KMS-11 (cell line): ENCODE measurements around the gene DPH2.

Experiments
- H2AFZ ChIP-seq: fragments of 200-600 bp; sonication (generic); 2 replicates; pipeline ENCODE4 v1.6.1; 2016; ENCODE audit warnings: antibody characterized with exemption, mixed run types, low read depth
- H3K27ac ChIP-seq: fragments of 200-600 bp; sonication (generic); 2 replicates; pipeline ENCODE4 v1.6.1; 2016; ENCODE audit warnings: mild to moderate bottlenecking, mixed run types
- H3K27me3 ChIP-seq: fragments of 200-600 bp; sonication (generic); 2 replicates; pipeline ENCODE4 v1.6.1; 2017; ENCODE audit warnings: mild to moderate bottlenecking, low read depth, mixed run types, moderate library complexity; ENCODE audit not compliant: insufficient read depth
- H3K36me3 ChIP-seq: fragments of 200-600 bp; sonication (generic); 2 replicates; pipeline ENCODE4 v1.6.1; 2017; ENCODE audit warnings: mild to moderate bottlenecking, mixed run types; ENCODE audit not compliant: insufficient read depth
- H3K4me1 ChIP-seq: fragments of 200-600 bp; sonication (generic); 2 replicates; pipeline ENCODE4 v1.6.1; 2016; ENCODE audit warnings: mild to moderate bottlenecking, low read depth, mixed run types; ENCODE audit not compliant: poor library complexity, severe bottlenecking
- H3K4me2 ChIP-seq: fragments of 200-600 bp; sonication (generic); 2 replicates; pipeline ENCODE4 v1.7.0; 2016; ENCODE audit warnings: mild to moderate bottlenecking, mixed run types
- H3K4me3 ChIP-seq: fragments of 200-600 bp; sonication (generic); IDR thresholded peaks from 2 replicates; pipeline ENCODE4 v1.6.1; 2017; ENCODE audit warnings: low read depth, low read length, mixed read lengths; ENCODE audit not compliant: insufficient read depth
- H3K79me2 ChIP-seq: fragments of 200-600 bp; sonication (generic); 2 replicates; pipeline ENCODE4 v1.6.1; 2016; ENCODE audit warnings: low read depth, mixed run types; ENCODE audit not compliant: insufficient read depth
- H3K9ac ChIP-seq: fragments of 200-600 bp; sonication (generic); 2 replicates; pipeline ENCODE4 v1.6.1; 2016; ENCODE audit warnings: mild to moderate bottlenecking, mixed run types
- H4K20me1 ChIP-seq: fragments of 200-600 bp; sonication (generic); 2 replicates; pipeline ENCODE4 v1.6.1; 2016; ENCODE audit warnings: mild to moderate bottlenecking, mixed run types; ENCODE audit not compliant: insufficient read depth
- TF ChIP-seq, protein P1 (sequence below): fragments of 200-600 bp; sonication (generic); conservative IDR thresholded peaks from 2 replicates; pipeline ENCODE4 v1.6.1; 2017; ENCODE audit warnings: low read depth, mild to moderate bottlenecking, antibody characterized with exemption, low read length, moderate library complexity, mixed read lengths

DPH2 gene, protein sequence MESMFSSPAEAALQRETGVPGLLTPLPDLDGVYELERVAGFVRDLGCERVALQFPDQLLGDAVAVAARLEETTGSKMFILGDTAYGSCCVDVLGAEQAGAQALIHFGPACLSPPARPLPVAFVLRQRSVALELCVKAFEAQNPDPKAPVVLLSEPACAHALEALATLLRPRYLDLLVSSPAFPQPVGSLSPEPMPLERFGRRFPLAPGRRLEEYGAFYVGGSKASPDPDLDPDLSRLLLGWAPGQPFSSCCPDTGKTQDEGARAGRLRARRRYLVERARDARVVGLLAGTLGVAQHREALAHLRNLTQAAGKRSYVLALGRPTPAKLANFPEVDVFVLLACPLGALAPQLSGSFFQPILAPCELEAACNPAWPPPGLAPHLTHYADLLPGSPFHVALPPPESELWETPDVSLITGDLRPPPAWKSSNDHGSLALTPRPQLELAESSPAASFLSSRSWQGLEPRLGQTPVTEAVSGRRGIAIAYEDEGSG

GRCh38 chr1:43969746-43970466 is at the start of gene DPH2:
Gene DPH2 (plus strand): TSS chr1:43970010. CDS start chr1:43970176, 166 bp downstream.
- H3K4me3 ChIP-seq = no peak within 1 kb of the TSS
- no peaks in the 10 kb centered on the region for H3K27me3 ChIP-seq
- no peaks in the 10 kb centered on the region for H4K20me1 ChIP-seq
- peak within 1 kb of the TSS; percentile 72 for H3K4me2 ChIP-seq
- H3K9ac ChIP-seq = peak within 1 kb of the TSS; percentile 50; the same call in 1 of the 2 replicates
- peaks cover 17% of the 10 kb centered on the region for H3K4me1 ChIP-seq
- H3K36me3 ChIP-seq = no peaks in the 10 kb centered on the region
- TF ChIP-seq, protein P1, sequence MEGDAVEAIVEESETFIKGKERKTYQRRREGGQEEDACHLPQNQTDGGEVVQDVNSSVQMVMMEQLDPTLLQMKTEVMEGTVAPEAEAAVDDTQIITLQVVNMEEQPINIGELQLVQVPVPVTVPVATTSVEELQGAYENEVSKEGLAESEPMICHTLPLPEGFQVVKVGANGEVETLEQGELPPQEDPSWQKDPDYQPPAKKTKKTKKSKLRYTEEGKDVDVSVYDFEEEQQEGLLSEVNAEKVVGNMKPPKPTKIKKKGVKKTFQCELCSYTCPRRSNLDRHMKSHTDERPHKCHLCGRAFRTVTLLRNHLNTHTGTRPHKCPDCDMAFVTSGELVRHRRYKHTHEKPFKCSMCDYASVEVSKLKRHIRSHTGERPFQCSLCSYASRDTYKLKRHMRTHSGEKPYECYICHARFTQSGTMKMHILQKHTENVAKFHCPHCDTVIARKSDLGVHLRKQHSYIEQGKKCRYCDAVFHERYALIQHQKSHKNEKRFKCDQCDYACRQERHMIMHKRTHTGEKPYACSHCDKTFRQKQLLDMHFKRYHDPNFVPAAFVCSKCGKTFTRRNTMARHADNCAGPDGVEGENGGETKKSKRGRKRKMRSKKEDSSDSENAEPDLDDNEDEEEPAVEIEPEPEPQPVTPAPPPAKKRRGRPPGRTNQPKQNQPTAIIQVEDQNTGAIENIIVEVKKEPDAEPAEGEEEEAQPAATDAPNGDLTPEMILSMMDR = no peak
- H3K79me2 ChIP-seq = peaks cover 15% of the 10 kb centered on the region
- no peak within 1 kb of the TSS for H3K27ac ChIP-seq
- peak within 1 kb of the TSS; percentile 70; the same call in 1 of the 2 replicates for H2AFZ ChIP-seq

DNA sequence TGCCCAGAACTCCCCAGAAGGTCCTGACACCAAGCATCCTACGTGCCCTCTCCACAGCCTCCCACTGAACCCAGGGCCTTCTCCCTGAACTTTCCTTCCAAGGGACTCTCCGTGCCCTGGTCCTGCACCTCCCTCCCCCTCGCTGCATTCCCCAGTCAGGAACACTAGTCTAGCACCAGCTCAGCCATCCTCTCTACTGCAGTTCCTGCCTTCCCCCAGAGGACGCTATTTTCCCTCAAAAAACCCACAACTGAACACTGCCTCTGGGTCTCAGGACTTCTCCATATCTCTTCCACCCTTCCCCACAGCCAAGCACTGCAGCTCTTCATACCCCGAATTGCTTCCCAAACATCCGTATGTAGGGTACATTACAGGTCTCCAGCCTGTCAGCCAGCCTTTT is 48.8 kb upstream of the DPH2 start:
- H3K27me3 ChIP-seq = no peaks in the 10 kb centered on the region
- TF ChIP-seq, protein P1 = no peak
- H3K4me2 ChIP-seq = no peak overlapping the region

GRCh38 chr1:43924516-43924915 is 45.3 kb upstream of the DPH2 start:
- Histone ChIP-seq H3K4me2 (no peak overlapping the region), H3K27ac (no peak overlapping the region), H3K4me3 (no peak overlapping the region), H3K9ac (no peak overlapping the region), H3K27me3 (no peaks in the 10 kb centered on the region), H3K79me2 (no peaks in the 10 kb centered on the region), H2AFZ (no peak overlapping the region), H3K36me3 (no peaks in the 10 kb centered on the region), H3K4me1 (peaks cover 2% of the 10 kb centered on the region), H4K20me1 (no peaks in the 10 kb centered on the region)
- TF ChIP-seq, protein P1 = no peak

More for the DNA sequence above, 48.8 kb upstream of the DPH2 start:
- H3K9ac ChIP-seq = no peak overlapping the region
- no peaks in the 10 kb centered on the region for H3K4me1 ChIP-seq
- no peaks in the 10 kb centered on the region for H3K36me3 ChIP-seq
- H4K20me1 ChIP-seq = no peaks in the 10 kb centered on the region
- H3K79me2 ChIP-seq = no peaks in the 10 kb centered on the region
- H2AFZ ChIP-seq = no peak overlapping the region
- H3K4me3 ChIP-seq = no peak overlapping the region
- H3K27ac ChIP-seq = no peak overlapping the region

DNA sequence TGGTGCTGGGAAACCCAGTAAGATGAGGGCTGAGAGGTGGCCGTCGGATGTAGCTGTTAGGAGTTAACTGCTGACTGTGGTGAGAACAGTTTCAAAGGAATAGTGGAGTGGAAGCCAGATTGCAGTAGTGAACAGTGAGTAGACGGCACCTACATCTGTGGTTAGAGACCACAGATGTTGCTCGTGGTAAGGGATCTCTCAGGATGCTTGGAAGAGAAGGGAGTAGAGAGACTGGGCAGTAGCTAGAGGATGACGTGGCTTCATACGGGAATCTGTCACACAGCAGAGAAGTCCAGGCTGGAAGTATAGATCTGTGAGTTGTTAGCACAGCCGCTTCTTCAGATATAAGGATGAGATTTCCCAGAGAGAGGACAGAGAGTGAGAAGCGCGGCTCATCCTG is 44.0 kb upstream of the DPH2 start:
- Histone ChIP-seq H3K36me3 (no peaks in the 10 kb centered on the region), H2AFZ (no peak overlapping the region), H4K20me1 (no peaks in the 10 kb centered on the region), H3K79me2 (no peaks in the 10 kb centered on the region), H3K27me3 (no peaks in the 10 kb centered on the region), H3K4me3 (no peak overlapping the region), H3K4me2 (no peak overlapping the region), H3K9ac (no peak overlapping the region), H3K4me1 (peaks cover 15% of the 10 kb centered on the region), H3K27ac (no peak overlapping the region)
- TF ChIP-seq, protein P1 = no peak
